Calu3 (cell line): ENCODE measurements around the gene BRD1. TPM values are rescaled to one million over a fixed set of nuclear protein-coding genes. Genes with fewer than 3 reads are reported as not detected.

Experiments used
- BruUV-seq: library from RNA; stranded (reverse); fragments of 400-500 nt; replicated peaks from 2 replicates; lab custom pipeline; 2021; lab: Mats Ljungman, UMichigan
- CTCF ChIA-PET: fragments of 300-600 bp; sonication (Branson Sonifier 250); formaldehyde crosslinking; loops from one replicate; lab custom pipeline; 2022; ENCODE audit warnings: antibody characterized with exemption; lab: Charles Lee
- DNase-seq: peaks from one replicate; pipeline ENCODE4 v3.0.0; 2022
- H3K27ac Mint-ChIP-seq: one replicate; pipeline ENCODE4 v1.8.0; 2022; ENCODE audit warnings: mixed read lengths; ENCODE audit not compliant: unreplicated experiment
- H3K27me3 Mint-ChIP-seq: one replicate; pipeline ENCODE4 v1.8.0; 2022; ENCODE audit warnings: mixed read lengths; ENCODE audit not compliant: unreplicated experiment
- H3K36me3 Mint-ChIP-seq: one replicate; pipeline ENCODE4 v1.8.0; 2022; ENCODE audit warnings: mild to moderate bottlenecking, moderate library complexity, mixed read lengths; ENCODE audit not compliant: insufficient read depth, unreplicated experiment
- H3K4me1 Mint-ChIP-seq: one replicate; pipeline ENCODE4 v1.8.0; 2022; ENCODE audit warnings: mild to moderate bottlenecking, low read depth, mixed read lengths; ENCODE audit not compliant: unreplicated experiment
- H3K4me3 Mint-ChIP-seq: one replicate; pipeline ENCODE4 v1.8.0; 2022; ENCODE audit warnings: mild to moderate bottlenecking, low read depth, moderate library complexity, mixed read lengths; ENCODE audit not compliant: unreplicated experiment
- H3K9me3 Mint-ChIP-seq: one replicate; pipeline ENCODE4 v1.8.0; 2022; ENCODE audit warnings: low read depth, mixed read lengths; ENCODE audit not compliant: unreplicated experiment
- CTCF ChIP-seq: fragments of 200-600 bp; IDR thresholded peaks from one replicate; pipeline ENCODE4 v1.8.0; 2022; ENCODE audit warnings: antibody characterized with exemption; ENCODE audit not compliant: unreplicated experiment
- intact Hi-C: fragments of 100-400 bp; cut with micrococcal nuclease; formaldehyde crosslinking; loops from one replicate; pipeline ENCODE4 v1.10.0; 2022; ENCODE audit not compliant: unreplicated experiment
- total RNA-seq: library from RNA; stranded (reverse); gene quantifications from 2 replicates; pipeline ENCODE4 v1.2.3, GENCODE V29; 2022

Gene BRD1
- total RNA-seq, 1 experiment from 2014 or later, result 41.4 TPM

GRCh38 chr22:49749885-49750510 is 77.7 kb downstream of the BRD1 start:
- no peaks in the 10 kb centered on the region for H3K4me1 Mint-ChIP-seq
- H3K27ac Mint-ChIP-seq, result no peak overlapping the region
- DNase-seq, result no peak
- BruUV-seq, result no TSS peak
- intact Hi-C loops, result no loop called here
- H3K27me3 Mint-ChIP-seq, result peaks cover 62% of the 10 kb centered on the region
- peaks cover 13% of the 10 kb centered on the region for H3K9me3 Mint-ChIP-seq
- TF ChIP-seq CTCF, result no peak
- CTCF ChIA-PET, result no interaction called here
- H3K4me3 Mint-ChIP-seq, result no peak overlapping the region
- no peaks in the 10 kb centered on the region for H3K36me3 Mint-ChIP-seq

GRCh38 chr22:49749227-49749626 is 78.4 kb downstream of the BRD1 start:
- no peaks in the 10 kb centered on the region for H3K36me3 Mint-ChIP-seq
- peaks cover 17% of the 10 kb centered on the region for H3K9me3 Mint-ChIP-seq
- CTCF ChIA-PET, result no interaction called here
- intact Hi-C loops, result no loop called here
- no peaks in the 10 kb centered on the region for H3K4me1 Mint-ChIP-seq
- no peak for DNase-seq
- H3K4me3 Mint-ChIP-seq, result no peak overlapping the region
- TF ChIP-seq CTCF, result no peak
- no peak overlapping the region for H3K27ac Mint-ChIP-seq
- BruUV-seq, result no TSS peak
- peaks cover 69% of the 10 kb centered on the region for H3K27me3 Mint-ChIP-seq

- H3K27ac Mint-ChIP-seq, result no peak overlapping the region
- H3K27me3 Mint-ChIP-seq, result peaks cover 63% of the 10 kb centered on the region
- peaks cover 17% of the 10 kb centered on the region for H3K9me3 Mint-ChIP-seq
- no peak for TF ChIP-seq CTCF
- H3K4me3 Mint-ChIP-seq, result no peak overlapping the region
- H3K4me1 Mint-ChIP-seq, result no peaks in the 10 kb centered on the region
- no TSS peak for BruUV-seq
- DNase-seq, result no peak
- intact Hi-C loops, result no loop called here
- H3K36me3 Mint-ChIP-seq, result no peaks in the 10 kb centered on the region
- CTCF ChIA-PET, result no interaction called here
Measured at GRCh38 chr22:49748514-49748913, 79.2 kb downstream of the BRD1 start.

GRCh38 chr22:49747716-49748115 is 80.0 kb downstream of the BRD1 start:
- CTCF ChIA-PET, result interaction anchor here (0.7 kb wide), 1 partner anchor 165 kb away, joined by 3 read pairs; no protein-coding TSS in a partner anchor
- no peak for TF ChIP-seq CTCF
- DNase-seq, result no peak
- Mint-ChIP-seq H3K9me3 (peaks cover 17% of the 10 kb centered on the region), H3K4me3 (no peak overlapping the region), H3K4me1 (no peaks in the 10 kb centered on the region), H3K27me3 (peaks cover 55% of the 10 kb centered on the region), H3K27ac (no peak overlapping the region), H3K36me3 (no peaks in the 10 kb centered on the region)
- BruUV-seq, result no TSS peak
- intact Hi-C loops, result no loop called here
